COR-L47 (cell line): Measurements from ENCODE around the gene CCDC15.
"Not testable (repeated sequence)": the region's sequence is repeated elsewhere in the genome, so short reads cannot be mapped to it uniquely, and the experiment has no call there.

Experiments
- DNase-seq: peaks from one replicate; lab custom pipeline; 2025; lab: John Stamatoyannopoulos, UW

Gene CCDC15

GRCh38 chr11:124988063-124988462 lies 34.1 kb downstream of the CCDC15 start:
- no peak for DNase-seq

DNA sequence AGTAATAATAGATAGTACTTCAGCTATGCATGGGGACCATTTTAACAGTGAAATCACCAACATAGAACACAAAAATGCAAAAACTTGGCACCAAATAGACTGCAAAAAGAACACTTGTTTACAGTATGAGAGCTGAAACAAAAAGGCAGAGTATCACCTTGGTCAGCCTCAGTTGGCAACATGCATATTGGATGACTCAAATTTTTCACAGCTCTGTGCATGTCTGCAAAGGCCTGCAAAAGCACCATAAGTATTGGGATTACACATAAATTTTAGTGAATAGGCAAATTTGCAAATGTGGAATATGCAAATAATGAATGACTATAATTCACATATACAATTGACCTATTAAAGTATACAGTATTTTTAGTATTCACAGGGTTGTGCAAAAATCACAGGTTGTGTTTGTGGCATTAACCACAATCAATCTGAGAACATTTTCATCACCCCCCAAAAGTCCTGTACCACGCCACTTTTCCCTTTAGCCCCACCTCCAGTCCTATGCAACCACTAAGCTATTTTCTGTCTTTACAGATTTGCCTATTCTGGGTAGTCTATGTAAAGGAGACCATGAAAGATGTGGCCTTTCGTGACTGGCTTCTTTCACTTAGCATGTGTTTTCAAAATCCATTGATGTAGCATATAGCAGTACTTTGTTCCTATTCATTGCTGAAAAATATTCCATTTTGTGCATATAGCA lies 47.2 kb downstream of the CCDC15 start:
- DNase-seq: no peak

DNA sequence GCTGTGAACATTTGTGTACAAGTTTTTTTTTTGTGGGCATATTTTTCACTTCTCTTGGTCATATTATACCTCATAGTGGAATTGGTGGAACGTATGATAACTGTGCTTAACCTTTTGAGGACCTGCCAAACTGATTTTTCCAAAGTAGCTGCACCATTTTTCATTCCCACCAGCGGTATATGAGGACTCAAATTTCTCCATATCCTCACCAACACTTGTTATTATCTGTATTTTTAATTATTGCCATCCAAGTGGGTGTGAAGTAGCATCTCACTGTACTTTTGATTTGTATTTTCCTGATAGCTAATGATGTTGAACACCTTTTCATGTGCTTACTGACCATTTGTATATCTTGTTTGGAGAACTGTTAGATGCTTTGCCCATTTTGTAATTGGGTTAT lies 47.8 kb downstream of the CCDC15 start:
- no peak for DNase-seq

- no peak for DNase-seq
Measured at GRCh38 chr11:125005491-125005890, 51.5 kb downstream of the CCDC15 start.

GRCh38 chr11:125016413-125016812 lies 62.4 kb downstream of the CCDC15 start:
- DNase-seq: no peak

GRCh38 chr11:125020342-125020741 lies 66.3 kb downstream of the CCDC15 start:
- DNase-seq: no peak

- no peak for DNase-seq
Measured at GRCh38 chr11:125022551-125022950, 68.5 kb downstream of the CCDC15 start.

DNA sequence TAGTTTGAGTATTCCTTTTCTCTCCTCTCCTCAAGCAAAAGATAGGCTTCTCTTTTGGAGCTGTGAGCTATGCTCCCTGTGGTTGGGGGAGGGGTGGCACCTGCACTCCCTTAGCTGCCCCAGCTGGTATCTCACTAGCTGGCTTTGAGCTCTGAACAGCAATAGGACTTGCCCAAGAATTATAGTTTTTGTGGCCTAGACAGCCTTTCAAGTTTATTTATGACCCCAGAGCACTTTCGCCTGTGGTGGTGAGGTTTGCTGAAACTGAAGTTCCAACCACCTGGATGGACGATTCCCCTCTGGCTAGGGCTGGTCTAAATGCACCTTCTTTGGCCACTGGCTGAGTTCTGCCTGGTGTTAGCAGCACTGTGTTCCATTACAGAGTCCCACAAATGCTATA lies 72.0 kb downstream of the CCDC15 start:
- DNase-seq: no peak

DNA sequence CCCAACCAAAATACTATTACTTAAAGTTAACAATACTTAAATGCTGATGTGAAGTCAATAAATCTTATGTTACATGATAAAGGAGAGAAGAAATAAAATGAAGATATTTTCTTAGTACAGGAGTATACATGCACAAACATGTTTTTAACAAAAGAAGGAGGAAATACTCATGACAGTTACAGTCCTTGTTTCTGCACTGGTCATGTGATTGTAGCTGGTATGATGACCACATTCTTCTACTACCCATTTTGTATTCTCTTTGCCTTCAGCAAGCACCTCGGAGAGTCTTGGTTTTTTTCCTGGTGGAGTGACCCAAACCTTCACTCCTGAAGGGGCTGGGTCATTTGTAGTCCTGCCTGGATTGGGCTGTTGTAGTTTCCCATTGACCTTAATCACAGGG lies 75.4 kb downstream of the CCDC15 start:
- not testable (repeated sequence) for DNase-seq

- no peak for DNase-seq
Measured at GRCh38 chr11:125036933-125037332, 82.9 kb downstream of the CCDC15 start.

DNA sequence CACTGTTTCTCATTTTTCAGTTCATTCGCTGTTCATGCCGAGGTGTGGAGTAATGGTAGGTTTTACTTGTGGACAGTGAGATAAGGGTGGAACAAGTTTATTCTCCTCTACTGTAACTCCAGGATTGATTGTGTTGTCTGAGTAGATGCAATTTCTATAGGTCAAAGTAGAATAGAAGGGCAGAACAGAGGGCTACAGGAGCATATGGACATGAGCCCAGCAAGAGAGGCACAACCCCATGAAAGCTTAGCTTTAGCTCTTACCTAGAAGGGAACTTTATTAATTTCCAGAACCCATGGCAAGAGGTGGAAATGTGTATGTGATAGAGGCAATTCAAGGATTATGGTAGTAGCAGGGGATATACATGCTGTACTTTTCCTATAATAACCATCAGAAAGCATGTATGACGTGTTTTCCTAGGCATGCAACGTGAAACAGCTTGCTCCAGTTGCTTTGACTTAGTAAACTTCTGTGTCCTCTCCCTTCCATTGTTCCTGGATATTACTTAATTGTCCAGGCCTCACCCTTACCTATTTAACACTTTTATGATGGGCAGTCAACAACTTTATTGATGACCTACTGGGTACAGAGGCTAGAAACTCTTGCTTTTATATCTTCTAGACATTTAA lies 95.3 kb downstream of the CCDC15 start:
- DNase-seq: no peak

- no peak for DNase-seq
Measured at GRCh38 chr11:125052047-125052446, 98.0 kb downstream of the CCDC15 start.

GRCh38 chr11:125053167-125053566 lies 99.2 kb downstream of the CCDC15 start:
- no peak for DNase-seq

DNA sequence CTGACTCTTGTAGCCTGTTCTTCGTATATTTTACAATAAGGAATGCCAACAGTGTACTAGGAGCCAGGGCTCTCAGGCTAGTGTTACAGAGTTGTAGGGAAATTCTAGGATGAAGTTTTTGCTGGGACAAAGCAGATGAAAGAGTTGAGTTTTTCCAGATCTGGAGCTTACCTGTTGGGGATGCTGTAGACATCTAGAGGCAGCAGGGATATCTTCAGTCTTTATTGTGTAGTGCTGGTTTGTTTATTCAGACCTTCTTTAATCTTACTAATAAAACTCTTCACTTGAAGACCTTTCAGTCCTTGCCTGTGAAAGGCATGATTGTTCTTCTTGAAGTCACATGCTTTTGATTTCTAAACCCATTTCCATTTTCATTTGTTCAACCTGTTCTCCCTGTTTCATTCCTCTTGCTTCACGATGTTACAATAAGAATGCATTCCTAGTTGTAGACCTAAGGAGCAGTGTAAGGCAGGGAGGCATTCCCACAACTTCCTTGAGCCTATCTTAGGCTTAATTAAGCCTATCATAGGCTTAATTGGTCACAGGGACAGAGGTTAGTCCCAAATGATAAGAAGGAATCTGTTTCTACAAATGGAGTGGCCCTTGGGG lies 101.2 kb downstream of the CCDC15 start:
- DNase-seq: no peak

DNA sequence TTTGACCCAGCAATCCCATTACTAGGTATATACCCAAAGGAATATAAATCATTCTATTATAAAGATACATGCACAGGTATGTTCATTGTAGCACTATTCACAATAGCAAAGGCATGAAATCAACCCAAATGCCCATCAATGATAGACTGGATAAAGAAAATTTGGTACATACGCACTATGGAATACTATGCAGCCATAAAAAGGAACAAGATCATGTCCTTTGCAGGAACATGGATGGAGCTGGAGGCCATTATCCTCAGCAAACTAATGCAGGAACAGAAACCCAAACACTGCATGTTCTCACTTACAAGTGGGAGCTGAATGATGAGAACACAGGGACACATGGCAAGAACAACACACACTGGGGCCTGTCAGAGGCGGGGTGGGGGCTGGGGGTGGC lies 102.1 kb downstream of the CCDC15 start:
- DNase-seq: not testable (repeated sequence)

- DNase-seq: no peak
Measured at GRCh38 chr11:125056931-125057692, 103.1 kb downstream of the CCDC15 start.

DNA sequence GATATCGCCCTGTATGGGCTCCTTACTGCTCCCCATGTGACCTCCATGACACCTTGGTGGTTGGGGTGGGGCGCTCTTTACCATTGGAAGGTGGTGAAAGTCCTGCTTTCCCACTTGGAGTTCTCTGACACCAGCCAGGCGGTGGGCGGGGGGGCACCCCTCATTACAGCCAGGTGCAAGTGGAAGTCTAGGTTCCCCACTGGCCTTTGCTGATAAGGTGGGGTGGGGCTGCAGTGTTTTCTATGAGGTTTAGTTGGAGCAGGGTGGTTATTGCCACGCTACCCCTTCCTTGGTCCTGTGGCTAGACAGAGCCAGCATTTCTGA lies 103.7 kb downstream of the CCDC15 start:
- DNase-seq: no peak

- no peak for DNase-seq
Measured at GRCh38 chr11:125061281-125061680, 107.3 kb downstream of the CCDC15 start.

- DNase-seq: no peak
Measured at GRCh38 chr11:125062218-125062930, 108.4 kb downstream of the CCDC15 start.

GRCh38 chr11:125062931-125063428 lies 109.0 kb downstream of the CCDC15 start, which contains the start of gene SLC37A2:
Gene SLC37A2, plus strand, starts transcription at chr11:125063305. Its CDS starts 63 bp downstream, at chr11:125063368.
- DNase-seq: no peak

GRCh38 chr11:125063429-125064043 lies 109.5 kb downstream of the CCDC15 start:
- no peak for DNase-seq
